Stimulated activated naive CD8-positive, alpha-beta T cell treated with anti-CD3 and anti-CD28 coated beads, Interleukin-15, amount 100 ng/mL, for 72 hours (primary cell): ENCODE data around the gene LPCAT1.

Experiments used
- ATAC-seq: fragments of 150-1000 bp; cut with Tn5 transposase; 2 replicates; pipeline ENCODE4 v1.10.0; 2021; ENCODE audit warnings: mild to moderate bottlenecking, moderate library complexity
- DNase-seq, 2 donors: peaks; one replicate each; pipeline ENCODE4 v3.0.0; 2021 to 2022
- H3K27ac Mint-ChIP-seq, 2 donors: one replicate each; pipeline ENCODE4 v1.8.0; 2022; ENCODE audit warnings: mild to moderate bottlenecking in 2 of 2, mixed read lengths in 2 of 2, moderate library complexity in 2 of 2
- H3K27me3 Mint-ChIP-seq: one replicate; pipeline ENCODE4 v1.8.0; 2022; ENCODE audit warnings: mixed read lengths
- H3K4me1 Mint-ChIP-seq: one replicate; pipeline ENCODE4 v1.8.0; 2022; ENCODE audit warnings: mild to moderate bottlenecking, mixed read lengths
- H3K4me3 Mint-ChIP-seq, 2 donors: one replicate each; pipeline ENCODE4 v1.8.0; 2022; ENCODE audit warnings: mild to moderate bottlenecking in 2 of 2, mixed read lengths in 2 of 2, moderate library complexity in 1 of 2
- H3K9me3 Mint-ChIP-seq, 2 donors: one replicate each; pipeline ENCODE4 v1.8.0; 2022; ENCODE audit warnings: mixed read lengths in 2 of 2

Gene LPCAT1

GRCh38 chr5:1537603-1538154 is 13.9 kb upstream of the LPCAT1 start:
- no peak for DNase-seq
- Mint-ChIP-seq H3K27me3 (no peaks in the 10 kb centered on the region), H3K27ac (peak overlapping the region in 1 of 2 donors; percentile 74), H3K4me3 (no peak overlapping the region), H3K4me1 (peaks cover 25% of the 10 kb centered on the region), H3K9me3 (no peaks in the 10 kb centered on the region)
- ATAC-seq, result no peak

GRCh38 chr5:1536871-1537602 is 13.3 kb upstream of the LPCAT1 start:
- Mint-ChIP-seq H3K4me3 (peak overlapping the region; percentile 79 to 85), H3K27ac (peak overlapping the region; percentile 66 to 91), H3K4me1 (peaks cover 25% of the 10 kb centered on the region), H3K27me3 (no peaks in the 10 kb centered on the region), H3K9me3 (no peaks in the 10 kb centered on the region)
- DNase-seq, result no peak
- ATAC-seq, result no peak

GRCh38 chr5:1536322-1536845 is 12.6 kb upstream of the LPCAT1 start:
- Mint-ChIP-seq H3K27me3 (no peaks in the 10 kb centered on the region), H3K4me3 (peak overlapping the region; percentile 79 to 85), H3K4me1 (peaks cover 25% of the 10 kb centered on the region), H3K9me3 (no peaks in the 10 kb centered on the region), H3K27ac (peak overlapping the region; percentile 66 to 91)
- peak; percentile 100 for ATAC-seq
- DNase-seq, result peak; percentile 64 to 76

- no peaks in the 10 kb centered on the region for H3K9me3 Mint-ChIP-seq
- no peak for DNase-seq
- no peak for ATAC-seq
- peaks cover 25% of the 10 kb centered on the region for H3K4me1 Mint-ChIP-seq
- H3K27ac Mint-ChIP-seq, result peak overlapping the region in 1 of 2 donors; percentile 14
- H3K27me3 Mint-ChIP-seq, result no peaks in the 10 kb centered on the region
- H3K4me3 Mint-ChIP-seq, result peak overlapping the region; percentile 79 to 85
These were observed 11.9 kb upstream of the LPCAT1 start for GRCh38 chr5:1535646-1536045.

- H3K4me1 Mint-ChIP-seq, result peaks cover 26% of the 10 kb centered on the region
- H3K27me3 Mint-ChIP-seq, result no peaks in the 10 kb centered on the region
- no peaks in the 10 kb centered on the region for H3K9me3 Mint-ChIP-seq
- H3K27ac Mint-ChIP-seq, result no peak overlapping the region
- DNase-seq, result no peak
- H3K4me3 Mint-ChIP-seq, result no peak overlapping the region
- no peak for ATAC-seq
These were observed 8.6 kb upstream of the LPCAT1 start for GRCh38 chr5:1532384-1532783.

GRCh38 chr5:1529498-1529897 is 5.7 kb upstream of the LPCAT1 start:
- Mint-ChIP-seq H3K27ac (no peak overlapping the region), H3K4me1 (peaks cover 34% of the 10 kb centered on the region), H3K4me3 (no peak overlapping the region), H3K27me3 (no peaks in the 10 kb centered on the region), H3K9me3 (no peaks in the 10 kb centered on the region)
- no peak for ATAC-seq
- no peak for DNase-seq

- H3K4me1 Mint-ChIP-seq, result peaks cover 42% of the 10 kb centered on the region
- no peaks in the 10 kb centered on the region for H3K9me3 Mint-ChIP-seq
- no peaks in the 10 kb centered on the region for H3K27me3 Mint-ChIP-seq
- no peak for ATAC-seq
- H3K4me3 Mint-ChIP-seq, result no peak overlapping the region
- no peak for DNase-seq
- no peak overlapping the region for H3K27ac Mint-ChIP-seq
These were observed 3.9 kb upstream of the LPCAT1 start for GRCh38 chr5:1527533-1528205.

- H3K27me3 Mint-ChIP-seq, result no peaks in the 10 kb centered on the region
- no peaks in the 10 kb centered on the region for H3K9me3 Mint-ChIP-seq
- no peak overlapping the region for H3K4me3 Mint-ChIP-seq
- DNase-seq (peak in 1 of 2 donors; percentile 8), ATAC-seq (no peak)
- H3K4me1 Mint-ChIP-seq, result peaks cover 51% of the 10 kb centered on the region
- H3K27ac Mint-ChIP-seq, result no peak overlapping the region
These were observed 2.9 kb upstream of the LPCAT1 start for GRCh38 chr5:1526681-1527131.

GRCh38 chr5:1526190-1526631 is 2.5 kb upstream of the LPCAT1 start:
- Mint-ChIP-seq H3K4me3 (no peak overlapping the region), H3K27ac (peak overlapping the region in 1 of 2 donors; percentile 16), H3K27me3 (no peaks in the 10 kb centered on the region), H3K9me3 (no peaks in the 10 kb centered on the region), H3K4me1 (peaks cover 54% of the 10 kb centered on the region)
- DNase-seq (peak in 1 of 2 donors; percentile 7), ATAC-seq (no peak)

- Mint-ChIP-seq H3K27me3 (no peaks in the 10 kb centered on the region), H3K9me3 (no peaks in the 10 kb centered on the region), H3K27ac (peak overlapping the region in 1 of 2 donors; percentile 16), H3K4me1 (peaks cover 54% of the 10 kb centered on the region), H3K4me3 (peak overlapping the region in 1 of 2 donors; percentile 80)
- DNase-seq (peak in 1 of 2 donors; percentile 4), ATAC-seq (no peak)
These were observed 1.9 kb upstream of the LPCAT1 start for GRCh38 chr5:1525624-1526189.

- Mint-ChIP-seq H3K4me3 (peak overlapping the region; percentile 70 to 80), H3K27ac (peak overlapping the region; percentile 65 to 90), H3K27me3 (no peaks in the 10 kb centered on the region), H3K9me3 (no peaks in the 10 kb centered on the region), H3K4me1 (peaks cover 55% of the 10 kb centered on the region)
- ATAC-seq (no peak), DNase-seq (peak in 1 of 2 donors; percentile 7)
These were observed 1.3 kb upstream of the LPCAT1 start for GRCh38 chr5:1524799-1525623.

- ATAC-seq, result peak; percentile 16
- no peak for DNase-seq
- H3K4me1 Mint-ChIP-seq, result peaks cover 61% of the 10 kb centered on the region
- H3K9me3 Mint-ChIP-seq, result no peaks in the 10 kb centered on the region
- no peaks in the 10 kb centered on the region for H3K27me3 Mint-ChIP-seq
- peak overlapping the region; percentile 65 to 90 for H3K27ac Mint-ChIP-seq
- peak overlapping the region; percentile 70 to 80 for H3K4me3 Mint-ChIP-seq
These were observed 680 bp upstream of the LPCAT1 start for GRCh38 chr5:1524481-1524798.

- peak overlapping the region in 1 of 2 donors; percentile 86 for H3K27ac Mint-ChIP-seq
- H3K9me3 Mint-ChIP-seq, result no peaks in the 10 kb centered on the region
- no peak for DNase-seq
These were observed 324 bp downstream of the LPCAT1 start for GRCh38 chr5:1523480-1523792.

GRCh38 chr5:1522601-1523479 is 920 bp downstream of the LPCAT1 start:
- Mint-ChIP-seq H3K4me3 (peak overlapping the region; percentile 88 to 89), H3K4me1 (peaks cover 60% of the 10 kb centered on the region), H3K27me3 (no peaks in the 10 kb centered on the region), H3K27ac (peak overlapping the region; percentile 20 to 86), H3K9me3 (no peaks in the 10 kb centered on the region)
- peak; percentile 42 for ATAC-seq
- peak; percentile 32 to 33 for DNase-seq

More at GRCh38 chr5:1523480-1523792, 324 bp downstream of the LPCAT1 start:
- Mint-ChIP-seq H3K4me3 (peak overlapping the region; percentile 88 to 89), H3K4me1 (peaks cover 61% of the 10 kb centered on the region), H3K27me3 (no peaks in the 10 kb centered on the region)
- peak; percentile 62 for ATAC-seq
